HL-60 (cell line): ENCODE results near the gene AKT3.

Source experiments
- GABPA ChIP-seq: IDR thresholded peaks from 2 replicates; pipeline ENCODE4 v1.6.1; 2012; ENCODE audit warnings: low read depth
- POLR2AphosphoS5 ChIP-seq: IDR thresholded peaks from 2 replicates; pipeline ENCODE4 v1.6.1; 2012; ENCODE audit warnings: low read depth
- REST ChIP-seq: IDR thresholded peaks from 2 replicates; pipeline ENCODE4 v1.6.1; 2012; ENCODE audit warnings: low read depth; ENCODE audit not compliant: insufficient replicate concordance
- TF ChIP-seq, protein P1 (sequence below): IDR thresholded peaks from one replicate; pipeline ENCODE4 v1.5.1; 2011; ENCODE audit warnings: low read length, control low read depth, inconsistent platforms; ENCODE audit not compliant: insufficient read depth

GRCh38 chr1:243470502-243470901 lies 379.5 kb downstream of the AKT3 start:
- TF ChIP-seq, protein P1, sequence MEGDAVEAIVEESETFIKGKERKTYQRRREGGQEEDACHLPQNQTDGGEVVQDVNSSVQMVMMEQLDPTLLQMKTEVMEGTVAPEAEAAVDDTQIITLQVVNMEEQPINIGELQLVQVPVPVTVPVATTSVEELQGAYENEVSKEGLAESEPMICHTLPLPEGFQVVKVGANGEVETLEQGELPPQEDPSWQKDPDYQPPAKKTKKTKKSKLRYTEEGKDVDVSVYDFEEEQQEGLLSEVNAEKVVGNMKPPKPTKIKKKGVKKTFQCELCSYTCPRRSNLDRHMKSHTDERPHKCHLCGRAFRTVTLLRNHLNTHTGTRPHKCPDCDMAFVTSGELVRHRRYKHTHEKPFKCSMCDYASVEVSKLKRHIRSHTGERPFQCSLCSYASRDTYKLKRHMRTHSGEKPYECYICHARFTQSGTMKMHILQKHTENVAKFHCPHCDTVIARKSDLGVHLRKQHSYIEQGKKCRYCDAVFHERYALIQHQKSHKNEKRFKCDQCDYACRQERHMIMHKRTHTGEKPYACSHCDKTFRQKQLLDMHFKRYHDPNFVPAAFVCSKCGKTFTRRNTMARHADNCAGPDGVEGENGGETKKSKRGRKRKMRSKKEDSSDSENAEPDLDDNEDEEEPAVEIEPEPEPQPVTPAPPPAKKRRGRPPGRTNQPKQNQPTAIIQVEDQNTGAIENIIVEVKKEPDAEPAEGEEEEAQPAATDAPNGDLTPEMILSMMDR: no peak
- no peak for TF ChIP-seq POLR2AphosphoS5
- no peak for TF ChIP-seq GABPA
- TF ChIP-seq REST: no peak
